GM23338 (cell line): ENCODE data around the gene WDR45B. TPM values are rescaled to one million over a fixed set of nuclear protein-coding genes. Genes with fewer than 3 reads are reported as not detected.

ENCODE experiments used
- ATAC-seq: fragments of 200-7000 bp; cut with Tn5 transposase; 3 replicates; pipeline ENCODE4 v1.9.1; 2020
- DNase-seq: peaks from one replicate; pipeline ENCODE4 v3.0.0-alpha.2; 2015; ENCODE audit warnings: low spot score
- H2AFZ ChIP-seq: fragments of 200-600 bp; sonication (generic); 2 replicates; pipeline ENCODE4 v1.8.0; 2016; ENCODE audit warnings: antibody characterized with exemption, mild to moderate bottlenecking, moderate library complexity
- H3F3A ChIP-seq: fragments of 200-600 bp; sonication (generic); replicated peaks from 2 replicates; pipeline ENCODE4 v1.8.0; 2017; ENCODE audit warnings: antibody characterized with exemption, mixed run types, low read depth
- H3K27ac ChIP-seq: fragments of 200-600 bp; sonication (generic); 2 replicates; pipeline ENCODE4 v1.6.1; 2016; ENCODE audit warnings: low read depth
- H3K27me3 ChIP-seq: fragments of 200-600 bp; sonication (generic); 2 replicates; pipeline ENCODE4 v1.8.0; 2016; ENCODE audit warnings: mild to moderate bottlenecking, mixed run types, moderate library complexity; ENCODE audit not compliant: insufficient read depth
- H3K36me3 ChIP-seq: fragments of 200-600 bp; sonication (generic); 2 replicates; pipeline ENCODE4 v1.8.0; 2016; ENCODE audit warnings: mild to moderate bottlenecking; ENCODE audit not compliant: insufficient read depth
- H3K4me1 ChIP-seq: fragments of 200-600 bp; sonication (generic); 2 replicates; pipeline ENCODE4 v1.8.0; 2016; ENCODE audit warnings: mild to moderate bottlenecking, moderate library complexity; ENCODE audit not compliant: insufficient read depth
- H3K4me2 ChIP-seq: fragments of 200-600 bp; sonication (generic); 2 replicates; pipeline ENCODE4 v1.7.1; 2017; ENCODE audit warnings: mixed run types
- H3K4me3 ChIP-seq: fragments of 200-600 bp; sonication (generic); 2 replicates; pipeline ENCODE4 v1.6.1; 2016; ENCODE audit warnings: mixed run types
- H3K79me2 ChIP-seq: fragments of 200-600 bp; sonication (generic); replicated peaks from 2 replicates; pipeline ENCODE4 v1.8.0; 2017; ENCODE audit warnings: mild to moderate bottlenecking; ENCODE audit not compliant: insufficient read depth
- H3K9me2 ChIP-seq: fragments of 200-600 bp; sonication (generic); 2 replicates; pipeline ENCODE4 v1.8.0; 2017; ENCODE audit not compliant: insufficient read depth
- H4K20me1 ChIP-seq: fragments of 200-600 bp; sonication (generic); replicated peaks from 2 replicates; pipeline ENCODE4 v1.8.0; 2017; ENCODE audit warnings: mild to moderate bottlenecking; ENCODE audit not compliant: insufficient read depth
- H3K27ac Mint-ChIP-seq: 2 replicates; pipeline ENCODE4 v1.8.0; 2020; ENCODE audit warnings: inconsistent platforms, mild to moderate bottlenecking, moderate library complexity, mixed read lengths
- H3K27me3 Mint-ChIP-seq: 3 replicates; pipeline ENCODE4 v1.8.0; 2022; ENCODE audit warnings: low read depth, mild to moderate bottlenecking, moderate library complexity, mixed read lengths, inconsistent platforms; ENCODE audit not compliant: insufficient read depth, poor library complexity
- H3K36me3 Mint-ChIP-seq: 3 replicates; pipeline ENCODE4 v1.8.0; 2021; ENCODE audit warnings: low read depth, mild to moderate bottlenecking, inconsistent platforms, moderate library complexity, mixed read lengths
- H3K4me1 Mint-ChIP-seq: 3 replicates; pipeline ENCODE4 v1.8.0; 2020; ENCODE audit warnings: mild to moderate bottlenecking, inconsistent platforms, mixed read lengths
- H3K4me3 Mint-ChIP-seq: 3 replicates; pipeline ENCODE4 v1.8.0; 2021; ENCODE audit warnings: moderate library complexity, mild to moderate bottlenecking, inconsistent platforms, mixed read lengths
- H3K9me3 Mint-ChIP-seq: 3 replicates; pipeline ENCODE4 v1.8.0; 2020; ENCODE audit warnings: moderate library complexity, mild to moderate bottlenecking, inconsistent platforms, mixed read lengths
- EZH2 ChIP-seq: fragments of 200-600 bp; sonication (generic); IDR thresholded peaks from one replicate; pipeline ENCODE4 v1.8.0; 2017; ENCODE audit warnings: antibody characterized with exemption, mild to moderate bottlenecking, low read depth; ENCODE audit not compliant: unreplicated experiment
- JUNB ChIP-seq: IDR thresholded peaks from one replicate; pipeline ENCODE4 v1.6.1; 2016; ENCODE audit warnings: antibody characterized with exemption; ENCODE audit not compliant: unreplicated experiment
- POLR2AphosphoS5 ChIP-seq: IDR thresholded peaks from 2 replicates; pipeline ENCODE4 v1.6.1; 2016; ENCODE audit warnings: antibody characterized with exemption, low read depth
- STAT1 ChIP-seq: IDR thresholded peaks from one replicate; pipeline ENCODE4 v1.6.1; 2016; ENCODE audit warnings: antibody characterized with exemption; ENCODE audit not compliant: unreplicated experiment
- ZNF114 ChIP-seq: fragments of 250-450 bp; sonication (Bioruptor Pico); IDR thresholded peaks from 2 replicates; pipeline ENCODE4 v1.5.0; 2020; ENCODE audit warnings: mild to moderate bottlenecking, moderate library complexity
- ZNF331 ChIP-seq: fragments of 250-450 bp; sonication (Bioruptor Pico); IDR thresholded peaks from 2 replicates; pipeline ENCODE4 v1.5.0; 2020; ENCODE audit warnings: low read depth, mild to moderate bottlenecking, moderate library complexity
- polyA plus RNA-seq: library from polyadenylated mRNA; unstranded; fragments of >200 nt; fragmentation: Nextera tagmentation; extraction: Ambion mirVana; gene quantifications from 2 replicates; pipeline ENCODE4 v1.2.1, GENCODE V29; 2016
- total RNA-seq: library from RNA; depleted of rRNA; stranded (reverse); fragments of >200 nt; shearing (Covaris generic); gene quantifications from 2 replicates; pipeline ENCODE4 v1.2.3, GENCODE V29; 2014
- TF ChIP-seq, protein P1 (sequence below): IDR thresholded peaks from 2 replicates; pipeline ENCODE4 v1.6.1; 2016; ENCODE audit warnings: antibody characterized with exemption
- TF ChIP-seq, protein P2 (sequence below): IDR thresholded peaks from one replicate; pipeline ENCODE4 v1.6.1; 2018; ENCODE audit warnings: antibody characterized with exemption; ENCODE audit not compliant: unreplicated experiment
- TF ChIP-seq, protein P3 (sequence below): fragments of 250-450 bp; sonication (Bioruptor Pico); IDR thresholded peaks from 2 replicates; pipeline ENCODE4 v1.5.0; 2020; ENCODE audit warnings: mild to moderate bottlenecking, moderate library complexity
- TF ChIP-seq, protein P4 (sequence below), 2 experiments: fragments of 200-600 bp in 1 of 2; sonication (generic) in 1 of 2; conservative IDR thresholded peaks; 2 replicates each; pipeline versions ENCODE4 v1.5.1 to v1.6.1; 2016 to 2017; ENCODE audit warnings: antibody characterized with exemption in 2 of 2, low read depth in 2 of 2, mild to moderate bottlenecking in 2 of 2, moderate library complexity in 1 of 2

The WDR45B gene
- total and polyA plus RNA-seq, 2 experiments from 2014 or later = 69.4 to 96.4 TPM

- no peak overlapping the region for H3K27ac Mint-ChIP-seq
- H3K36me3 ChIP-seq = no peaks in the 10 kb centered on the region; the same call in 1 of the 2 replicates
- DNase-seq = no peak
- no peaks in the 10 kb centered on the region for H3F3A ChIP-seq
- no peak for ATAC-seq
- H3K79me2 ChIP-seq = peaks cover 87% of the 10 kb centered on the region
- H3K4me3 ChIP-seq = no peak overlapping the region
- H3K27me3 ChIP-seq = no peaks in the 10 kb centered on the region
- H3K9me2 ChIP-seq = no peaks in the 10 kb centered on the region
- H3K27me3 Mint-ChIP-seq = no peaks in the 10 kb centered on the region
- no peak overlapping the region for H3K4me2 ChIP-seq
- no peaks in the 10 kb centered on the region for H3K4me1 Mint-ChIP-seq
- peaks cover 3% of the 10 kb centered on the region; the same call in 2 of the 3 replicates for H3K9me3 Mint-ChIP-seq
- TF ChIP-seq, protein P1, sequence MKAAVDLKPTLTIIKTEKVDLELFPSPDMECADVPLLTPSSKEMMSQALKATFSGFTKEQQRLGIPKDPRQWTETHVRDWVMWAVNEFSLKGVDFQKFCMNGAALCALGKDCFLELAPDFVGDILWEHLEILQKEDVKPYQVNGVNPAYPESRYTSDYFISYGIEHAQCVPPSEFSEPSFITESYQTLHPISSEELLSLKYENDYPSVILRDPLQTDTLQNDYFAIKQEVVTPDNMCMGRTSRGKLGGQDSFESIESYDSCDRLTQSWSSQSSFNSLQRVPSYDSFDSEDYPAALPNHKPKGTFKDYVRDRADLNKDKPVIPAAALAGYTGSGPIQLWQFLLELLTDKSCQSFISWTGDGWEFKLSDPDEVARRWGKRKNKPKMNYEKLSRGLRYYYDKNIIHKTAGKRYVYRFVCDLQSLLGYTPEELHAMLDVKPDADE = no peak
- no peak for TF ChIP-seq JUNB
- H3K4me3 Mint-ChIP-seq = no peak overlapping the region
- H3K4me1 ChIP-seq = no peaks in the 10 kb centered on the region
- H4K20me1 ChIP-seq = peaks cover 40% of the 10 kb centered on the region
- H2AFZ ChIP-seq = no peak overlapping the region
- H3K27ac ChIP-seq = no peak overlapping the region
- peaks cover 38% of the 10 kb centered on the region for H3K36me3 Mint-ChIP-seq
Measured at GRCh38 chr17:82633343-82633742, 14.9 kb downstream of the WDR45B start.

GRCh38 chr17:82632451-82632850, 15.8 kb downstream of the WDR45B start:
- no peak for DNase-seq
- H3K36me3 Mint-ChIP-seq = peaks cover 41% of the 10 kb centered on the region
- H3K27ac ChIP-seq = no peak overlapping the region
- H3K36me3 ChIP-seq = no peaks in the 10 kb centered on the region; the same call in none of the 2 replicates
- no peak overlapping the region for H3K4me2 ChIP-seq
- H3K79me2 ChIP-seq = peaks cover 80% of the 10 kb centered on the region
- peaks cover 39% of the 10 kb centered on the region for H4K20me1 ChIP-seq
- no peaks in the 10 kb centered on the region for H3F3A ChIP-seq
- no peaks in the 10 kb centered on the region for H3K27me3 ChIP-seq
- no peak for ATAC-seq
- H3K4me3 Mint-ChIP-seq = no peak overlapping the region
- H3K27me3 Mint-ChIP-seq = peaks cover under 1% of the 10 kb centered on the region
- H2AFZ ChIP-seq = no peak overlapping the region
- no peaks in the 10 kb centered on the region for H3K4me1 ChIP-seq
- no peak overlapping the region for H3K4me3 ChIP-seq
- peaks cover 3% of the 10 kb centered on the region; the same call in 2 of the 3 replicates for H3K9me3 Mint-ChIP-seq
- H3K4me1 Mint-ChIP-seq = no peaks in the 10 kb centered on the region
- no peaks in the 10 kb centered on the region for H3K9me2 ChIP-seq
- H3K27ac Mint-ChIP-seq = no peak overlapping the region
- TF ChIP-seq, protein P2, sequence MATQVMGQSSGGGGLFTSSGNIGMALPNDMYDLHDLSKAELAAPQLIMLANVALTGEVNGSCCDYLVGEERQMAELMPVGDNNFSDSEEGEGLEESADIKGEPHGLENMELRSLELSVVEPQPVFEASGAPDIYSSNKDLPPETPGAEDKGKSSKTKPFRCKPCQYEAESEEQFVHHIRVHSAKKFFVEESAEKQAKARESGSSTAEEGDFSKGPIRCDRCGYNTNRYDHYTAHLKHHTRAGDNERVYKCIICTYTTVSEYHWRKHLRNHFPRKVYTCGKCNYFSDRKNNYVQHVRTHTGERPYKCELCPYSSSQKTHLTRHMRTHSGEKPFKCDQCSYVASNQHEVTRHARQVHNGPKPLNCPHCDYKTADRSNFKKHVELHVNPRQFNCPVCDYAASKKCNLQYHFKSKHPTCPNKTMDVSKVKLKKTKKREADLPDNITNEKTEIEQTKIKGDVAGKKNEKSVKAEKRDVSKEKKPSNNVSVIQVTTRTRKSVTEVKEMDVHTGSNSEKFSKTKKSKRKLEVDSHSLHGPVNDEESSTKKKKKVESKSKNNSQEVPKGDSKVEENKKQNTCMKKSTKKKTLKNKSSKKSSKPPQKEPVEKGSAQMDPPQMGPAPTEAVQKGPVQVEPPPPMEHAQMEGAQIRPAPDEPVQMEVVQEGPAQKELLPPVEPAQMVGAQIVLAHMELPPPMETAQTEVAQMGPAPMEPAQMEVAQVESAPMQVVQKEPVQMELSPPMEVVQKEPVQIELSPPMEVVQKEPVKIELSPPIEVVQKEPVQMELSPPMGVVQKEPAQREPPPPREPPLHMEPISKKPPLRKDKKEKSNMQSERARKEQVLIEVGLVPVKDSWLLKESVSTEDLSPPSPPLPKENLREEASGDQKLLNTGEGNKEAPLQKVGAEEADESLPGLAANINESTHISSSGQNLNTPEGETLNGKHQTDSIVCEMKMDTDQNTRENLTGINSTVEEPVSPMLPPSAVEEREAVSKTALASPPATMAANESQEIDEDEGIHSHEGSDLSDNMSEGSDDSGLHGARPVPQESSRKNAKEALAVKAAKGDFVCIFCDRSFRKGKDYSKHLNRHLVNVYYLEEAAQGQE = no peak
- TF ChIP-seq ZNF114 (CRISPR knock-in tag) = no peak
- TF ChIP-seq, protein P3, sequence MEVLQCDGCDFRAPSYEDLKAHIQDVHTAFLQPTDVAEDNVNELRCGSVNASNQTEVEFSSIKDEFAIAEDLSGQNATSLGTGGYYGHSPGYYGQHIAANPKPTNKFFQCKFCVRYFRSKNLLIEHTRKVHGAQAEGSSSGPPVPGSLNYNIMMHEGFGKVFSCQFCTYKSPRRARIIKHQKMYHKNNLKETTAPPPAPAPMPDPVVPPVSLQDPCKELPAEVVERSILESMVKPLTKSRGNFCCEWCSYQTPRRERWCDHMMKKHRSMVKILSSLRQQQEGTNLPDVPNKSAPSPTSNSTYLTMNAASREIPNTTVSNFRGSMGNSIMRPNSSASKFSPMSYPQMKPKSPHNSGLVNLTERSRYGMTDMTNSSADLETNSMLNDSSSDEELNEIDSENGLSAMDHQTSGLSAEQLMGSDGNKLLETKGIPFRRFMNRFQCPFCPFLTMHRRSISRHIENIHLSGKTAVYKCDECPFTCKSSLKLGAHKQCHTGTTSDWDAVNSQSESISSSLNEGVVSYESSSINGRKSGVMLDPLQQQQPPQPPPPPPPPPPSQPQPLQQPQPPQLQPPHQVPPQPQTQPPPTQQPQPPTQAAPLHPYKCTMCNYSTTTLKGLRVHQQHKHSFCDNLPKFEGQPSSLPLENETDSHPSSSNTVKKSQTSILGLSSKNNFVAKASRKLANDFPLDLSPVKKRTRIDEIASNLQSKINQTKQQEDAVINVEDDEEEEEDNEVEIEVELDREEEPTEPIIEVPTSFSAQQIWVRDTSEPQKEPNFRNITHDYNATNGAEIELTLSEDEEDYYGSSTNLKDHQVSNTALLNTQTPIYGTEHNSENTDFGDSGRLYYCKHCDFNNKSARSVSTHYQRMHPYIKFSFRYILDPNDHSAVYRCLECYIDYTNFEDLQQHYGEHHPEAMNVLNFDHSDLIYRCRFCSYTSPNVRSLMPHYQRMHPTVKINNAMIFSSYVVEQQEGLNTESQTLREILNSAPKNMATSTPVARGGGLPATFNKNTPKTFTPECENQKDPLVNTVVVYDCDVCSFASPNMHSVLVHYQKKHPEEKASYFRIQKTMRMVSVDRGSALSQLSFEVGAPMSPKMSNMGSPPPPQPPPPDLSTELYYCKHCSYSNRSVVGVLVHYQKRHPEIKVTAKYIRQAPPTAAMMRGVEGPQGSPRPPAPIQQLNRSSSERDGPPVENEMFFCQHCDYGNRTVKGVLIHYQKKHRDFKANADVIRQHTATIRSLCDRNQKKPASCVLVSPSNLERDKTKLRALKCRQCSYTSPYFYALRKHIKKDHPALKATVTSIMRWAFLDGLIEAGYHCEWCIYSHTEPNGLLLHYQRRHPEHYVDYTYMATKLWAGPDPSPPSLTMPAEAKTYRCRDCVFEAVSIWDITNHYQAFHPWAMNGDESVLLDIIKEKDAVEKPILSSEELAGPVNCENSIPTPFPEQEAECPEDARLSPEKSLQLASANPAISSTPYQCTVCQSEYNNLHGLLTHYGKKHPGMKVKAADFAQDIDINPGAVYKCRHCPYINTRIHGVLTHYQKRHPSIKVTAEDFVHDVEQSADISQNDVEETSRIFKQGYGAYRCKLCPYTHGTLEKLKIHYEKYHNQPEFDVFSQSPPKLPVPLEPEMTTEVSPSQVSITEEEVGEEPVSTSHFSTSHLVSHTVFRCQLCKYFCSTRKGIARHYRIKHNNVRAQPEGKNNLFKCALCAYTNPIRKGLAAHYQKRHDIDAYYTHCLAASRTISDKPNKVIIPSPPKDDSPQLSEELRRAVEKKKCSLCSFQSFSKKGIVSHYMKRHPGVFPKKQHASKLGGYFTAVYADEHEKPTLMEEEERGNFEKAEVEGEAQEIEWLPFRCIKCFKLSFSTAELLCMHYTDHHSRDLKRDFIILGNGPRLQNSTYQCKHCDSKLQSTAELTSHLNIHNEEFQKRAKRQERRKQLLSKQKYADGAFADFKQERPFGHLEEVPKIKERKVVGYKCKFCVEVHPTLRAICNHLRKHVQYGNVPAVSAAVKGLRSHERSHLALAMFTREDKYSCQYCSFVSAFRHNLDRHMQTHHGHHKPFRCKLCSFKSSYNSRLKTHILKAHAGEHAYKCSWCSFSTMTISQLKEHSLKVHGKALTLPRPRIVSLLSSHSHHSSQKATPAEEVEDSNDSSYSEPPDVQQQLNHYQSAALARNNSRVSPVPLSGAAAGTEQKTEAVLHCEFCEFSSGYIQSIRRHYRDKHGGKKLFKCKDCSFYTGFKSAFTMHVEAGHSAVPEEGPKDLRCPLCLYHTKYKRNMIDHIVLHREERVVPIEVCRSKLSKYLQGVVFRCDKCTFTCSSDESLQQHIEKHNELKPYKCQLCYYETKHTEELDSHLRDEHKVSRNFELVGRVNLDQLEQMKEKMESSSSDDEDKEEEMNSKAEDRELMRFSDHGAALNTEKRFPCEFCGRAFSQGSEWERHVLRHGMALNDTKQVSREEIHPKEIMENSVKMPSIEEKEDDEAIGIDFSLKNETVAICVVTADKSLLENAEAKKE (CRISPR knock-in tag) = no peak
- no peak for TF ChIP-seq ZNF331
- no peak for TF ChIP-seq EZH2
- no peak for TF ChIP-seq STAT1
- TF ChIP-seq, protein P4, sequence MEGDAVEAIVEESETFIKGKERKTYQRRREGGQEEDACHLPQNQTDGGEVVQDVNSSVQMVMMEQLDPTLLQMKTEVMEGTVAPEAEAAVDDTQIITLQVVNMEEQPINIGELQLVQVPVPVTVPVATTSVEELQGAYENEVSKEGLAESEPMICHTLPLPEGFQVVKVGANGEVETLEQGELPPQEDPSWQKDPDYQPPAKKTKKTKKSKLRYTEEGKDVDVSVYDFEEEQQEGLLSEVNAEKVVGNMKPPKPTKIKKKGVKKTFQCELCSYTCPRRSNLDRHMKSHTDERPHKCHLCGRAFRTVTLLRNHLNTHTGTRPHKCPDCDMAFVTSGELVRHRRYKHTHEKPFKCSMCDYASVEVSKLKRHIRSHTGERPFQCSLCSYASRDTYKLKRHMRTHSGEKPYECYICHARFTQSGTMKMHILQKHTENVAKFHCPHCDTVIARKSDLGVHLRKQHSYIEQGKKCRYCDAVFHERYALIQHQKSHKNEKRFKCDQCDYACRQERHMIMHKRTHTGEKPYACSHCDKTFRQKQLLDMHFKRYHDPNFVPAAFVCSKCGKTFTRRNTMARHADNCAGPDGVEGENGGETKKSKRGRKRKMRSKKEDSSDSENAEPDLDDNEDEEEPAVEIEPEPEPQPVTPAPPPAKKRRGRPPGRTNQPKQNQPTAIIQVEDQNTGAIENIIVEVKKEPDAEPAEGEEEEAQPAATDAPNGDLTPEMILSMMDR (conservative IDR thresholded peaks at IDR 0.05; ENCODE audit: low read depth in 2 of 2) = no peak
- no peak for TF ChIP-seq POLR2AphosphoS5
